H9 (cell line): ENCODE data around the gene DNMBP. TPM values are rescaled to one million over a fixed set of nuclear protein-coding genes. Genes with fewer than 3 reads are reported as not detected.

Source experiments
- DNase-seq: peaks from one replicate; pipeline ENCODE4 v3.0.0-alpha.2; 2017
- H2AFZ ChIP-seq: one replicate; pipeline ENCODE4 v1.6.1; 2013; ENCODE audit warnings: mild to moderate bottlenecking, low read length, control low read depth, moderate library complexity
- H2AK5ac ChIP-seq: 2 replicates; pipeline ENCODE4 v1.6.1; 2013; ENCODE audit warnings: low read length, control low read depth, mixed read lengths; ENCODE audit not compliant: insufficient read length
- H2BK120ac ChIP-seq: one replicate; pipeline ENCODE4 v1.6.1; 2013; ENCODE audit warnings: low read depth, mild to moderate bottlenecking, low read length, control low read depth, inconsistent platforms; ENCODE audit not compliant: poor library complexity, severe bottlenecking
- H2BK12ac ChIP-seq: 2 replicates; pipeline ENCODE4 v1.6.1; 2013; ENCODE audit warnings: low read length, control low read depth, mixed read lengths, low read depth; ENCODE audit not compliant: insufficient read length
- H2BK15ac ChIP-seq: 2 replicates; pipeline ENCODE4 v1.6.1; 2013; ENCODE audit warnings: low read depth, low read length, control low read depth
- H2BK20ac ChIP-seq: one replicate; pipeline ENCODE4 v1.6.1; 2013; ENCODE audit warnings: low read depth, mild to moderate bottlenecking, low read length, control low read depth, inconsistent platforms; ENCODE audit not compliant: poor library complexity, severe bottlenecking
- H2BK5ac ChIP-seq: 2 replicates; pipeline ENCODE4 v1.6.1; 2013; ENCODE audit warnings: low read length, control low read depth, mixed read lengths; ENCODE audit not compliant: insufficient read length
- H3K14ac ChIP-seq: 2 replicates; pipeline ENCODE4 v1.6.1; 2013; ENCODE audit warnings: low read length, control low read depth; ENCODE audit not compliant: insufficient read depth
- H3K18ac ChIP-seq: 2 replicates; pipeline ENCODE4 v1.6.1; 2013; ENCODE audit warnings: low read depth, mild to moderate bottlenecking, mixed read lengths, low read length, control low read depth; ENCODE audit not compliant: insufficient read length
- H3K23ac ChIP-seq: 2 replicates; pipeline ENCODE4 v1.6.1; 2013; ENCODE audit warnings: low read length, control low read depth, mixed read lengths, low read depth; ENCODE audit not compliant: insufficient read length
- H3K23me2 ChIP-seq: 2 replicates; pipeline ENCODE4 v1.6.1; 2013; ENCODE audit warnings: low read depth, mild to moderate bottlenecking, mixed read lengths, low read length, control low read depth; ENCODE audit not compliant: insufficient read length, poor library complexity, severe bottlenecking
- H3K27ac ChIP-seq: 2 replicates; pipeline ENCODE4 v1.5.1; 2013; ENCODE audit warnings: low read length, control low read depth, mixed read lengths, low read depth; ENCODE audit not compliant: insufficient read length
- H3K27me3 ChIP-seq: 2 replicates; pipeline ENCODE4 v1.6.1; 2013; ENCODE audit warnings: low read length, control low read depth, inconsistent platforms; ENCODE audit not compliant: insufficient read depth
- H3K4ac ChIP-seq: 2 replicates; pipeline ENCODE4 v1.6.1; 2013; ENCODE audit warnings: low read depth, mild to moderate bottlenecking, control low read depth, inconsistent platforms, low read length, moderate library complexity
- H3K4me1 ChIP-seq: 2 replicates; pipeline ENCODE4 v1.6.1; 2013; ENCODE audit warnings: low read length, control low read depth, inconsistent platforms; ENCODE audit not compliant: insufficient read depth
- H3K4me2 ChIP-seq: 2 replicates; pipeline ENCODE4 v1.6.1; 2013; ENCODE audit warnings: low read length, control low read depth, mixed read lengths; ENCODE audit not compliant: insufficient read length, insufficient read depth
- H3K56ac ChIP-seq: 2 replicates; pipeline ENCODE4 v1.6.1; 2013; ENCODE audit warnings: low read depth, mild to moderate bottlenecking, mixed read lengths, low read length, control low read depth; ENCODE audit not compliant: insufficient read length
- H3K79me1 ChIP-seq: 2 replicates; pipeline ENCODE4 v1.6.1; 2013; ENCODE audit warnings: low read depth, mild to moderate bottlenecking, moderate library complexity, low read length, control low read depth, inconsistent platforms; ENCODE audit not compliant: insufficient read depth, poor library complexity, severe bottlenecking
- H3K79me2 ChIP-seq: 2 replicates; pipeline ENCODE4 v1.6.1; 2013; ENCODE audit warnings: low read length, control low read depth, inconsistent platforms; ENCODE audit not compliant: insufficient read depth
- H3K9ac ChIP-seq: 2 replicates; pipeline ENCODE4 v1.6.1; 2013; ENCODE audit warnings: low read length, control low read depth, mixed read lengths; ENCODE audit not compliant: insufficient read length; ENCODE audit errors: extremely low read depth
- H3K9me3 ChIP-seq: one replicate; pipeline ENCODE4 v1.6.1; 2013; ENCODE audit warnings: low read depth, low read length, inconsistent platforms; ENCODE audit not compliant: control insufficient read depth
- H3T11ph ChIP-seq: one replicate; pipeline ENCODE4 v1.6.1; 2013; ENCODE audit warnings: mild to moderate bottlenecking, low read length, control low read depth, inconsistent platforms
- H4K20me1 ChIP-seq: one replicate; pipeline ENCODE4 v1.6.1; 2013; ENCODE audit not compliant: control insufficient read depth, insufficient read length, insufficient read depth
- H4K5ac ChIP-seq: 2 replicates; pipeline ENCODE4 v1.6.1; 2013; ENCODE audit warnings: low read depth, mild to moderate bottlenecking, mixed read lengths, low read length, control low read depth; ENCODE audit not compliant: insufficient read length
- H4K8ac ChIP-seq: replicated peaks from 2 replicates; pipeline ENCODE4 v1.6.1; 2013; ENCODE audit warnings: low read length, control low read depth, mixed read lengths, low read depth; ENCODE audit not compliant: insufficient read length
- H4K91ac ChIP-seq: 2 replicates; pipeline ENCODE4 v1.6.1; 2013; ENCODE audit warnings: low read depth, mild to moderate bottlenecking, moderate library complexity, mixed read lengths, low read length, control low read depth; ENCODE audit not compliant: insufficient read length
- H3K27ac Mint-ChIP-seq, 3 experiments: 2 replicates in 2 of 3; 3 replicates in 1 of 3; pipeline ENCODE4 v1.8.0; 2020 to 2021; ENCODE audit warnings: mixed read lengths in 3 of 3, mild to moderate bottlenecking in 1 of 3, moderate library complexity in 1 of 3
- H3K27me3 Mint-ChIP-seq: 2 replicates; pipeline ENCODE4 v1.8.0; 2021; ENCODE audit warnings: low read depth, mild to moderate bottlenecking, moderate library complexity, mixed read lengths
- H3K36me3 Mint-ChIP-seq, 3 experiments: 2 replicates in 2 of 3; 3 replicates in 1 of 3; pipeline ENCODE4 v1.8.0; 2020 to 2021; ENCODE audit warnings: low read depth in 3 of 3, mixed read lengths in 3 of 3; ENCODE audit not compliant: insufficient read depth in 1 of 3
- H3K4me1 Mint-ChIP-seq, 2 experiments: 2 replicates each; pipeline ENCODE4 v1.8.0; 2020; ENCODE audit warnings: mixed read lengths in 2 of 2
- H3K4me3 Mint-ChIP-seq, 2 experiments: 2 replicates in 1 of 2; 3 replicates in 1 of 2; pipeline ENCODE4 v1.8.0; 2020 to 2021; ENCODE audit warnings: mild to moderate bottlenecking in 2 of 2, mixed read lengths in 2 of 2, moderate library complexity in 1 of 2
- H3K9me3 Mint-ChIP-seq, 2 experiments: 2 replicates in 1 of 2; 3 replicates in 1 of 2; pipeline ENCODE4 v1.8.0; 2020; ENCODE audit warnings: mild to moderate bottlenecking in 2 of 2, mixed read lengths in 2 of 2, moderate library complexity in 1 of 2
- WGBS: extraction: QIAGEN DNeasy Blood & Tissue Kit; methylation state at CpG from one replicate; pipeline ENCODE4 v1.1.7; 2013; ENCODE audit warnings: missing lambda C conversion rate, low lambda C conversion rate, mixed read lengths; ENCODE audit not compliant: insufficient read length; ENCODE audit errors: extremely low coverage; 5-methylcytosine and 5-hydroxymethylcytosine counted together
- total RNA-seq: library from RNA; stranded (reverse); gene quantifications from 2 replicates; pipeline ENCODE4 v1.2.1, GENCODE V29; 2021
- TF ChIP-seq, protein P1 (sequence below): fragments of 200-600 bp; sonication (generic); conservative IDR thresholded peaks from 3 replicates; pipeline ENCODE4 v1.8.0; 2021; ENCODE audit warnings: antibody characterized with exemption, mild to moderate bottlenecking

DNMBP gene
- total RNA-seq, 1 experiment from 2014 or later: 25.6 TPM

DNA sequence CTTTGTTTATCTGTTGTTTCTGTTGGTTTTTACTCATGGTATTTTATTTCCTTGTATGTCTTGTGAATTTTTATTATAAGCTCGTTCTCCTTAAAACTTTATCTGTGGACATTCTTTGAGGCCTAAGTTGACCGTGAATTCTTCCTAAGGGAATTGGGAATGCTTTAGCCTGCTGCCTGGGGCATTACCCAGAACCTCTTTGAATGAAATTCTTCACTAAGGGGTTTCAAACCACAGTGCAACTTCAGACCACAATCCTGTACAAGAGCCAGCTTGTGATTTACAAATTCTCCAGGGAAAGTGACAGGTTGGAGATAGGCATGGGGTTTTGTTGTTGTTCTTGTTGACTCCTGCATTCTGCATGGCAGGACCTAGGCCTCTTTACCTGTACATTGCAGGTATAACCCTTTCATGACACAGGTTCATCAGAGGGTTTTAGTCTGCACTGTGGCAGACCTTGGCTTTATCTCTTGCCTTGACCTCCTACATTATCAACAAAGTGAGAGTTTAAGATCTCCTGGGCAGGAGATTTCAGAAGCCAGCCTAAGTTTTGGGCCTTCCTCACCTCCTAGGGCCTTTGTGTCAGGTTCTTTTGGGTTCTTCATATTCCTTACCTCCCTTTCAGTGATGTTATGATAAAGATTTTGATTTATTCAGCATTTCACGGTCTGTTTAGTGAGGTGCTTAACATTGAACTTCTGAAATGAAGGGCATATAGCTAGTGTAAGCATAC lies 157.1 kb downstream of the DNMBP start:
- H2BK5ac ChIP-seq: no peak overlapping the region
- H2BK12ac ChIP-seq: no peak overlapping the region
- no peak overlapping the region for H2AK5ac ChIP-seq
- H3K4me3 Mint-ChIP-seq: no peak overlapping the region
- no peak overlapping the region for H2BK15ac ChIP-seq
- H3K27ac ChIP-seq: no peak overlapping the region
- H2BK20ac ChIP-seq: no peak overlapping the region
- H4K91ac ChIP-seq: no peak overlapping the region
- peak overlapping the region in 1 of 3 experiments; percentile 42; a peak in 1 of 7 replicates for H3K27ac Mint-ChIP-seq
- no peak overlapping the region for H3K14ac ChIP-seq
- peaks cover 13% of the 10 kb centered on the region for H3K4me1 ChIP-seq
- H2AFZ ChIP-seq: no peak overlapping the region
- no peaks in the 10 kb centered on the region; the same call in 1 of the 2 replicates for H3K27me3 Mint-ChIP-seq
- H3K27me3 ChIP-seq: no peaks in the 10 kb centered on the region; the same call in 1 of the 2 replicates
- peaks cover 48 to 53% of the 10 kb centered on the region in 2 experiments for H3K4me1 Mint-ChIP-seq
- H3K23ac ChIP-seq: no peak overlapping the region
- no peak overlapping the region for H4K8ac ChIP-seq
- no peak overlapping the region for H3K4me2 ChIP-seq
- no peaks in the 10 kb centered on the region for H3K79me1 ChIP-seq
- no peak for DNase-seq
- no peaks in the 10 kb centered on the region for H4K20me1 ChIP-seq
- TF ChIP-seq, protein P1, sequence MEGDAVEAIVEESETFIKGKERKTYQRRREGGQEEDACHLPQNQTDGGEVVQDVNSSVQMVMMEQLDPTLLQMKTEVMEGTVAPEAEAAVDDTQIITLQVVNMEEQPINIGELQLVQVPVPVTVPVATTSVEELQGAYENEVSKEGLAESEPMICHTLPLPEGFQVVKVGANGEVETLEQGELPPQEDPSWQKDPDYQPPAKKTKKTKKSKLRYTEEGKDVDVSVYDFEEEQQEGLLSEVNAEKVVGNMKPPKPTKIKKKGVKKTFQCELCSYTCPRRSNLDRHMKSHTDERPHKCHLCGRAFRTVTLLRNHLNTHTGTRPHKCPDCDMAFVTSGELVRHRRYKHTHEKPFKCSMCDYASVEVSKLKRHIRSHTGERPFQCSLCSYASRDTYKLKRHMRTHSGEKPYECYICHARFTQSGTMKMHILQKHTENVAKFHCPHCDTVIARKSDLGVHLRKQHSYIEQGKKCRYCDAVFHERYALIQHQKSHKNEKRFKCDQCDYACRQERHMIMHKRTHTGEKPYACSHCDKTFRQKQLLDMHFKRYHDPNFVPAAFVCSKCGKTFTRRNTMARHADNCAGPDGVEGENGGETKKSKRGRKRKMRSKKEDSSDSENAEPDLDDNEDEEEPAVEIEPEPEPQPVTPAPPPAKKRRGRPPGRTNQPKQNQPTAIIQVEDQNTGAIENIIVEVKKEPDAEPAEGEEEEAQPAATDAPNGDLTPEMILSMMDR: no peak
- H3K9me3 Mint-ChIP-seq: no peaks in the 10 kb centered on the region
- H3K18ac ChIP-seq: no peak overlapping the region
- no peak overlapping the region for H4K5ac ChIP-seq
- H3K79me2 ChIP-seq: no peaks in the 10 kb centered on the region
- H3K56ac ChIP-seq: no peak overlapping the region
- H3K9me3 ChIP-seq: no peaks in the 10 kb centered on the region
- no peaks in the 10 kb centered on the region for H3K23me2 ChIP-seq
- no CpG with 5 or more reads among the region's 3 CpGs for WGBS
- H3T11ph ChIP-seq: no peak overlapping the region
- no peak overlapping the region for H3K9ac ChIP-seq
- no peak overlapping the region for H2BK120ac ChIP-seq
- H3K36me3 Mint-ChIP-seq: no peaks in the 10 kb centered on the region
- no peak overlapping the region for H3K4ac ChIP-seq
